HEK293 (cell line): ENCODE results near the gene BIN2.
A peak's percentile ranks its signal among the peaks of the same experiment; 100 is the strongest.

Experiments used
- CTCF ChIA-PET: fragments of 350-600 bp; formaldehyde crosslinking; extraction: SDS; loops from one replicate; lab custom pipeline; 2021; ENCODE audit warnings: antibody characterized with exemption; lab: Yijun Ruan, JAX
- POLR2A ChIA-PET: fragments of 300-600 bp; formaldehyde crosslinking; extraction: SDS; loops from one replicate; lab custom pipeline; 2020; ENCODE audit warnings: antibody characterized with exemption, inconsistent platforms; lab: Yijun Ruan, JAX
- H3K27ac ChIP-seq: fragments of 200-500 bp; sonication (Bioruptor generic); 2 replicates; pipeline ENCODE4 v1.5.1; 2014; ENCODE audit warnings: low read depth, low read length, control low read depth, inconsistent platforms; ENCODE audit errors: extremely low read depth
- H3K36me3 ChIP-seq, 2 experiments: fragments of 200-500 bp in 1 of 2; sonication (Bioruptor generic) in 1 of 2; 1 replicate in 1 of 2; 2 replicates in 1 of 2; pipeline ENCODE4 v1.5.1; 2014 to 2017; ENCODE audit warnings: inconsistent platforms in 2 of 2, low read length in 2 of 2; ENCODE audit not compliant: control insufficient read depth in 2 of 2, insufficient read depth in 1 of 2
- H3K4me1 ChIP-seq: fragments of 200-500 bp; sonication (Bioruptor generic); 2 replicates; pipeline ENCODE4 v1.5.1; 2014; ENCODE audit warnings: mild to moderate bottlenecking, low read length, inconsistent platforms; ENCODE audit not compliant: control insufficient read depth, insufficient read depth
- H3K4me3 ChIP-seq: 2 replicates; pipeline ENCODE4 v1.5.1; 2011; ENCODE audit warnings: low read depth, mild to moderate bottlenecking, control low read depth, low read length, moderate library complexity
- H3K9me3 ChIP-seq: fragments of 200-500 bp; sonication (Bioruptor generic); 2 replicates; pipeline ENCODE4 v1.5.1; 2014; ENCODE audit warnings: low read depth, low read length, inconsistent platforms; ENCODE audit not compliant: control insufficient read depth, insufficient read depth
- MEIS1 ChIP-seq: sonication (generic); formaldehyde crosslinking; IDR thresholded peaks from 2 replicates; pipeline ENCODE4 v1.8.1; 2022; ENCODE audit warnings: missing genetic modification reagents, mild to moderate bottlenecking, borderline replicate concordance
- MZF1 ChIP-seq: fragments of 450-650 bp; formaldehyde crosslinking; IDR thresholded peaks from 2 replicates; pipeline ENCODE4 v1.5.1; 2017; ENCODE audit warnings: missing biosample characterization, missing genetic modification characterization, borderline replicate concordance
- YY2 ChIP-seq: fragments of 450-650 bp; formaldehyde crosslinking; IDR thresholded peaks from 2 replicates; pipeline ENCODE4 v1.5.1; 2016; ENCODE audit warnings: missing biosample characterization, missing genetic modification characterization
- ZBTB17 ChIP-seq: fragments of 450-650 bp; formaldehyde crosslinking; IDR thresholded peaks from 2 replicates; pipeline ENCODE4 v1.5.1; 2016; ENCODE audit warnings: missing biosample characterization, missing genetic modification characterization
- ZFP69B ChIP-seq: fragments of 450-650 bp; formaldehyde crosslinking; IDR thresholded peaks from 2 replicates; pipeline ENCODE4 v1.5.1; 2016; ENCODE audit warnings: missing biosample characterization, missing genetic modification characterization
- ZNF133 ChIP-seq: fragments of 450-650 bp; formaldehyde crosslinking; IDR thresholded peaks from 2 replicates; pipeline ENCODE4 v1.5.1; 2016; ENCODE audit warnings: missing biosample characterization, missing genetic modification characterization
- ZNF26 ChIP-seq: fragments of 450-650 bp; formaldehyde crosslinking; IDR thresholded peaks from 2 replicates; pipeline ENCODE4 v1.5.1; 2016; ENCODE audit warnings: missing biosample characterization, missing genetic modification characterization
- ZNF394 ChIP-seq: fragments of 450-650 bp; formaldehyde crosslinking; IDR thresholded peaks from 2 replicates; pipeline ENCODE4 v1.5.1; 2016; ENCODE audit warnings: missing biosample characterization, missing genetic modification characterization, mild to moderate bottlenecking, moderate library complexity, borderline replicate concordance
- ZNF449 ChIP-seq: fragments of 450-650 bp; formaldehyde crosslinking; IDR thresholded peaks from 2 replicates; pipeline ENCODE4 v1.5.1; 2017; ENCODE audit warnings: missing biosample characterization, mild to moderate bottlenecking, missing genetic modification characterization, moderate library complexity
- ZNF549 ChIP-seq: fragments of 450-650 bp; IDR thresholded peaks from 2 replicates; pipeline ENCODE4 v1.5.1; 2018; ENCODE audit warnings: missing biosample characterization, missing genetic modification characterization, mild to moderate bottlenecking, inconsistent platforms, moderate library complexity
- ZNF623 ChIP-seq: fragments of 450-650 bp; formaldehyde crosslinking; IDR thresholded peaks from 2 replicates; pipeline ENCODE4 v1.5.1; 2016; ENCODE audit warnings: missing biosample characterization, missing genetic modification characterization
- ZXDB ChIP-seq: fragments of 450-650 bp; formaldehyde crosslinking; IDR thresholded peaks from 2 replicates; pipeline ENCODE4 v1.5.1; 2016; ENCODE audit warnings: missing biosample characterization, missing genetic modification characterization
- TF ChIP-seq, protein P1 (sequence below): fragments of 450-650 bp; formaldehyde crosslinking; IDR thresholded peaks from 2 replicates; pipeline ENCODE4 v1.5.1; 2016; ENCODE audit warnings: missing biosample characterization, missing genetic modification characterization
- TF ChIP-seq, protein P2 (sequence below): fragments of 450-650 bp; formaldehyde crosslinking; IDR thresholded peaks from 2 replicates; pipeline ENCODE4 v1.5.0; 2017; ENCODE audit warnings: missing biosample characterization, missing genetic modification characterization, borderline replicate concordance
- TF ChIP-seq, protein P3 (sequence below): fragments of 450-650 bp; formaldehyde crosslinking; IDR thresholded peaks from 2 replicates; pipeline ENCODE4; 2016; ENCODE audit warnings: missing biosample characterization, missing genetic modification characterization
- TF ChIP-seq, protein P4 (sequence below): fragments of 450-650 bp; formaldehyde crosslinking; IDR thresholded peaks from 2 replicates; pipeline ENCODE4 v1.5.1; 2016; ENCODE audit warnings: missing biosample characterization, missing genetic modification characterization, borderline replicate concordance
- TF ChIP-seq, protein P5 (sequence below): fragments of 450-650 bp; formaldehyde crosslinking; IDR thresholded peaks from 2 replicates; pipeline ENCODE4 v1.5.1; 2016; ENCODE audit warnings: missing biosample characterization, missing genetic modification characterization

The BIN2 gene

GRCh38 chr12:51245476-51246253 lies 78.3 kb downstream of the BIN2 start:
- peaks cover 24 to 46% of the 10 kb centered on the region in 2 experiments for H3K36me3 ChIP-seq
- POLR2A ChIA-PET = no interaction called here
- H3K4me1 ChIP-seq = no peaks in the 10 kb centered on the region
- no peak overlapping the region for H3K27ac ChIP-seq
- CTCF ChIA-PET = interaction anchor here (0.5 to 0.6 kb wide), 2 partner anchors 742 to 1098 kb away, joined by 3 to 4 read pairs; no protein-coding TSS in a partner anchor
- TF ChIP-seq ZNF449 (tag by site-specific recombination) (peak; percentile 90), ZNF549 (tag by site-specific recombination) (no peak), ZNF133 (no peak)
- no peak overlapping the region for H3K4me3 ChIP-seq
- no peaks in the 10 kb centered on the region for H3K9me3 ChIP-seq

GRCh38 chr12:51244269-51244668 lies 79.7 kb downstream of the BIN2 start:
- no peak for TF ChIP-seq ZNF394 (tag by site-specific recombination)
- no peak for TF ChIP-seq ZNF623
- TF ChIP-seq, protein P1, sequence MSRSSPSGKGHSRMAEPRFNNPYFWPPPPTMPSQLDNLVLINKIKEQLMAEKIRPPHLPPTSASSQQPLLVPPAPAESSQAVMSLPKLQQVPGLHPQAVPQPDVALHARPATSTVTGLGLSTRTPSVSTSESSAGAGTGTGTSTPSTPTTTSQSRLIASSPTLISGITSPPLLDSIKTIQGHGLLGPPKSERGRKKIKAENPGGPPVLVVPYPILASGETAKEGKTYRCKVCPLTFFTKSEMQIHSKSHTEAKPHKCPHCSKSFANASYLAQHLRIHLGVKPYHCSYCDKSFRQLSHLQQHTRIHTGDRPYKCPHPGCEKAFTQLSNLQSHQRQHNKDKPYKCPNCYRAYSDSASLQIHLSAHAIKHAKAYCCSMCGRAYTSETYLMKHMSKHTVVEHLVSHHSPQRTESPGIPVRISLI (tag by site-specific recombination) = no peak
- TF ChIP-seq ZNF26 (tag by site-specific recombination) = no peak
- TF ChIP-seq MEIS1 = no peak
- no peak for TF ChIP-seq ZFP69B
- ChIA-PET POLR2A (interaction anchor here (0.5 to 1.4 kb wide), 4 partner anchors 15 to 281 kb away, joined by 3 to 11 read pairs (median 4); partner anchors contain the start of gene POU6F1), CTCF (interaction anchor here (0.6 to 1.8 kb wide), 3 partner anchors 8 to 733 kb away, joined by 3 to 16 read pairs (median 3); no protein-coding TSS in a partner anchor)
- Histone ChIP-seq H3K27ac (no peak overlapping the region), H3K9me3 (no peaks in the 10 kb centered on the region), H3K36me3 (peaks cover 24 to 55% of the 10 kb centered on the region in 2 experiments), H3K4me1 (no peaks in the 10 kb centered on the region), H3K4me3 (no peak overlapping the region)

DNA sequence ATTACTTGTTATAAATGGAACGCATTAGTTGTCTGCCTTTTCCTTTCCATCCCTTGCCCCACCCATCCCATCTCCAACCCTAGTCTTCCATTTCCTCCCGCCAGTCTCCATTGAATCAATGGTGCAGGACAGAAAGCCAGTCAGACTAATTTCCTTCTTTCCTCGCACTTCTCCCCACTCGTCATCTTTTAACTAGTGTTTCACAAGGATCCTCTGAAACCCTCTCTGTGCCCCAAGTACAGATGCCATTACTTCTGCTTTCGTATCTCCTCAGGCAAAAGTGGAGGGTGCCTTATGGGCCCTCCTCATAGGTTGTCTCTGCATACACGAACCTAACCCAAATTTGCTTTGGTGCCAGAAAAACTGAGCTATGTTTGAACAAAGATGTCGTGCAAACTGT lies 81.1 kb downstream of the BIN2 start:
- Histone ChIP-seq H3K36me3 (peaks cover 24 to 55% of the 10 kb centered on the region in 2 experiments), H3K27ac (no peak overlapping the region), H3K4me1 (no peaks in the 10 kb centered on the region), H3K4me3 (no peak overlapping the region), H3K9me3 (no peaks in the 10 kb centered on the region)
- CTCF ChIA-PET = no interaction called here
- POLR2A ChIA-PET = interaction anchor here (0.5 kb wide), 1 partner anchor 25 kb away, joined by 5 read pairs; the partner anchor contains the start of gene POU6F1
- no peak for TF ChIP-seq ZXDB (tag by site-specific recombination)
- TF ChIP-seq, protein P2, sequence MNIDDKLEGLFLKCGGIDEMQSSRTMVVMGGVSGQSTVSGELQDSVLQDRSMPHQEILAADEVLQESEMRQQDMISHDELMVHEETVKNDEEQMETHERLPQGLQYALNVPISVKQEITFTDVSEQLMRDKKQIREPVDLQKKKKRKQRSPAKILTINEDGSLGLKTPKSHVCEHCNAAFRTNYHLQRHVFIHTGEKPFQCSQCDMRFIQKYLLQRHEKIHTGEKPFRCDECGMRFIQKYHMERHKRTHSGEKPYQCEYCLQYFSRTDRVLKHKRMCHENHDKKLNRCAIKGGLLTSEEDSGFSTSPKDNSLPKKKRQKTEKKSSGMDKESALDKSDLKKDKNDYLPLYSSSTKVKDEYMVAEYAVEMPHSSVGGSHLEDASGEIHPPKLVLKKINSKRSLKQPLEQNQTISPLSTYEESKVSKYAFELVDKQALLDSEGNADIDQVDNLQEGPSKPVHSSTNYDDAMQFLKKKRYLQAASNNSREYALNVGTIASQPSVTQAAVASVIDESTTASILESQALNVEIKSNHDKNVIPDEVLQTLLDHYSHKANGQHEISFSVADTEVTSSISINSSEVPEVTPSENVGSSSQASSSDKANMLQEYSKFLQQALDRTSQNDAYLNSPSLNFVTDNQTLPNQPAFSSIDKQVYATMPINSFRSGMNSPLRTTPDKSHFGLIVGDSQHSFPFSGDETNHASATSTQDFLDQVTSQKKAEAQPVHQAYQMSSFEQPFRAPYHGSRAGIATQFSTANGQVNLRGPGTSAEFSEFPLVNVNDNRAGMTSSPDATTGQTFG (tag by site-specific recombination) = no peak
- TF ChIP-seq ZBTB17 (tag by site-specific recombination) = no peak
- TF ChIP-seq, protein P3, sequence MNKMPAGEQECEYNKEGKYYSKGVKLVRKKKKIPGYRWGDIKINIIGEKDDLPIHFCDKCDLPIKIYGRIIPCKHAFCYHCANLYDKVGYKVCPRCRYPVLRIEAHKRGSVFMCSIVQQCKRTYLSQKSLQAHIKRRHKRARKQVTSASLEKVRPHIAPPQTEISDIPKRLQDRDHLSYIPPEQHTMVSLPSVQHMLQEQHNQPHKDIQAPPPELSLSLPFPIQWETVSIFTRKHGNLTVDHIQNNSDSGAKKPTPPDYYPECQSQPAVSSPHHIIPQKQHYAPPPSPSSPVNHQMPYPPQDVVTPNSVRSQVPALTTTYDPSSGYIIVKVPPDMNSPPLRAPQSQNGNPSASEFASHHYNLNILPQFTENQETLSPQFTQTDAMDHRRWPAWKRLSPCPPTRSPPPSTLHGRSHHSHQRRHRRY (tag by site-specific recombination) = no peak
- TF ChIP-seq YY2 (tag by site-specific recombination) = no peak
- TF ChIP-seq, protein P4, sequence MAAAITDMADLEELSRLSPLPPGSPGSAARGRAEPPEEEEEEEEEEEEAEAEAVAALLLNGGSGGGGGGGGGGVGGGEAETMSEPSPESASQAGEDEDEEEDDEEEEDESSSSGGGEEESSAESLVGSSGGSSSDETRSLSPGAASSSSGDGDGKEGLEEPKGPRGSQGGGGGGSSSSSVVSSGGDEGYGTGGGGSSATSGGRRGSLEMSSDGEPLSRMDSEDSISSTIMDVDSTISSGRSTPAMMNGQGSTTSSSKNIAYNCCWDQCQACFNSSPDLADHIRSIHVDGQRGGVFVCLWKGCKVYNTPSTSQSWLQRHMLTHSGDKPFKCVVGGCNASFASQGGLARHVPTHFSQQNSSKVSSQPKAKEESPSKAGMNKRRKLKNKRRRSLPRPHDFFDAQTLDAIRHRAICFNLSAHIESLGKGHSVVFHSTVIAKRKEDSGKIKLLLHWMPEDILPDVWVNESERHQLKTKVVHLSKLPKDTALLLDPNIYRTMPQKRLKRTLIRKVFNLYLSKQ (tag by site-specific recombination) = no peak
- TF ChIP-seq, protein P5, sequence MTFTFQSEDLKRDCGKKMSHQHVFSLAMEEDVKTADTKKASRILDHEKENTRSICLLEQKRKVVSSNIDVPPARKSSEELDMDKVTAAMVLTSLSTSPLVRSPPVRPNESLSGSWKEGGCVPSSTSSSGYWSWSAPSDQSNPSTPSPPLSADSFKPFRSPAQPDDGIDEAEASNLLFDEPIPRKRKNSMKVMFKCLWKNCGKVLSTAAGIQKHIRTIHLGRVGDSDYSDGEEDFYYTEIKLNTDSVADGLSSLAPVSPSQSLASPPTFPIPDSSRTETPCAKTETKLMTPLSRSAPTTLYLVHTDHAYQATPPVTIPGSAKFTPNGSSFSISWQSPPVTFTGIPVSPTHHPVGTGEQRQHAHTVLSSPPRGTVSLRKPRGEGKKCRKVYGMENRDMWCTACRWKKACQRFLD = no peak
- TF ChIP-seq ZNF133 = no peak
- no peak for TF ChIP-seq MZF1
